HG03571 (cell line): ENCODE measurements around the gene ENPP1.
"Not testable (repeated sequence)": the region's sequence is repeated elsewhere in the genome, so short reads cannot be mapped to it uniquely, and the experiment has no call there.

Source experiments
- ATAC-seq: cut with Tn5 transposase; IDR thresholded peaks from one replicate; pipeline ENCODE4 v1.9.1; 2021; ENCODE audit not compliant: unreplicated experiment

Gene ENPP1

DNA sequence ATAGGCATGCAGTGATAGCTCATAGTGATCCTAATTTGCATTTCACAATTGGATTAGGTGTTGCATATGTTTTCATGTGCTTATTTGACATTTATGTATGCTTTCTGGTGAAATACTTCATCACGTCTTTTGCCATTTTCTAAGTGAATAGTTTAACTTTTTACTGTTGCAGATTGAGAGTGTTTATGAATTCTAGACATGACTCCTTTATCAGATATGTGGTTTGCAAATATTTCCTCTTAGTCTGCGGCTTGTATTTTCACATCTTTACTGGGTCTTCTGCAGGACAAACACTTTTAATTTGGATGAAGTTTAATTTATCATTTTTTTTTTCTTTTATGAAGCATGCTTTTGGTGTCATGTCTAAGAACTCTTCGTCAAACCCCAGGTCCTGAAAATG, 104.1 kb downstream of the ENPP1 start:
- no peak for ATAC-seq

DNA sequence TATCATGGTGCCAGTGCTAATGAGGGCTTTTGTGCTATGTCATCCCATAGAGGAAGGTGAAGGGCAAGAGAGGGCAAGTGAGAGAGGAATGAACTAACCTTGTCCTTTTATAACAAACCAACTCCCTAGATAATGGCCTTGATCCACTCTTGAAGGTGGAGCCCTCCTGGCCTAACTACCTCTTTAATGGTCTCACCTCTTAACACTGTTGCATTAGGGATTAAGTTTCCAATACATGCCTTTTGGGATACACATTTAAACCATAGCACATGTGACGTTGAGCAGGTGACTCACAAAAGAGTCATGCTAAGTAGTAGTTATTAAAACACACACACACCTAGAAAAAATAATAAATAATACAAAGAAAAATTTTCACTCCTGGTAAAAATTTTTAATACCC, 106.4 kb downstream of the ENPP1 start:
- no peak for ATAC-seq

DNA sequence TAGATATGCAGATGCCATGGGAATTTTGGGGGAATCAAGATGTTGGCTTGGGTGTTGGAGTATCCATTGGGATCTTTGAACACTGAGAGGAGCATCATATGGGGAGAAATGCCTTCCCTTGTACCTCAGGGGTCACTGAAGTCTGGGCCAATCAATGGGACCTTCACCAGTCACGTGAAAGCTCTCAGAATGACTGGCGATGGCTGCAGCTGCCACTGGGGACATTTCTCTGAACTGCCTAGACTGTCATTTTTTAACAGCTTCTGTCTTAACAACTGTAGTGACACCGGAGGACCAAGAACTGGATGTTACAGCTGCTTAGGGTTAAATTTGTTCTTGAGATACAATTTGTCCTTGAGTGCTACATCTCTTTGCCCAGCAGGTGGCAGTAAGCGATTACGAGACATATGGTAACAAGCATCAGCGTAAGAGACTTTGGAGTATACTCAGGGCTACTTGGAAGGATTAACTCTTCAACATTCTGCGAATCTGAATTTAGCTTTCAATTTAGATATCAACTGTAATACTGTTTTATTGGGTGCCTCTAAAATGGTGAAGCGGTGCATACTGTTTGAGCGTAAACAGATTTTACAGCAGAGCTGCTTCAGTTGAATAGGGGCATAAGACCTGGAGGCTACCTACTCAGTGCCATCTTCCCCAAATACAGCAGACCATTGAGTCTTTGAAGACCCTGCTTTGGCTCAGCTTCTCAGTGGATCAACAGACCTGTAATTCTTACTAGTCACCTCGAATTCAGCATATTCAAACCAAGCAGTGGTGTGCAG, 107.3 kb downstream of the ENPP1 start:
- peak; percentile 66 for ATAC-seq

DNA sequence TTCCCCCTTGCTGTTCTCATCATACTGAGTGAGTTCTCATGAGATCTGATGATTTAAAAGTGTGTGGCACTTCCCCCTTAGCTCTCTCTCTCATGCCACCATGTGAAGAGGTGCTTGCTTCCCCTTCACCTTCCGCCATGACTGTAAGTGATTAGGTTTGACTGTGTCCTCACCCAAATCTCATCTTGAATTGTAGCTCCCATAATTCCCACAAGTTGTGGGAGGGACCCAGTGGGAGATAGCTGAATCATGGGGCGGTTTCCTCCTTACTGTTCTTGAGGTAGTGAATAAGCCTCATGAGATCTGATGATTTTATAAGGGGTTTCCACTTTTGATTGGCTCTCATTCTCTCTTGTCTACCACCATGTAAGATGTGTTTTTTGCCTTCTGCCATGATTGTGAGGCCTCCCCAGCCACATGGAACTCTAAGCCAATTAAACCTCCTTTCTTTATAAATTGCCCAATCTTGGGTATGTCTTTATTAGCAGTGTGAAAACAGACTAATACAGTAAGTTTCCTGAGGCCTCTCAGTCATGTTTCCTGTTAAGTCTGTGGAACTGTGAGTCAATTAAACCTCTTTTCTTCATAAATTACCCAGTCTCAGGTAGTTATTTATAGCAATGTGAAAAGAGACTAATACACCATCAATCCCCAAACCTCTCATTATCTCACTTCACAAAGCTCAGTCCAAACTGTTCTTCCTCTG, 108.4 kb downstream of the ENPP1 start:
- not testable (repeated sequence) for ATAC-seq

DNA sequence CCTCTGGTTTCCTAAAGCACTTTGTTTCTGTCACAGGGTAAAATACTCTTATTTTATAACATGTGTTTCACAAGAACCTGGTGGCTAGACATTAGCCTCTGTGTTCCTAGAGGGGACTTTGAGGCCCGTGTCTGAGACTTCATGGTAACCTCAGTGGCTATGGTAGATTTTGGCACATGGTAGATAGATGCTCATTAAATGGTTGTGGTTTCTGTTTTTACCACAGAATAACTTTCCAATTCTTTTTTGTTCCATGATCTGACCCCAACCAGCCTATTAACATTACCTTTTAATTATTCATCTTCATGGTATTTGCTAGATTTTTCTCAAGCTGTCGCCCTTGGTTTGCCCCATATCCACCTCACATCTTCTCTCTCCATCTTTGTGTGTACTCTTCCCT, 109.0 kb downstream of the ENPP1 start:
- no peak for ATAC-seq

DNA sequence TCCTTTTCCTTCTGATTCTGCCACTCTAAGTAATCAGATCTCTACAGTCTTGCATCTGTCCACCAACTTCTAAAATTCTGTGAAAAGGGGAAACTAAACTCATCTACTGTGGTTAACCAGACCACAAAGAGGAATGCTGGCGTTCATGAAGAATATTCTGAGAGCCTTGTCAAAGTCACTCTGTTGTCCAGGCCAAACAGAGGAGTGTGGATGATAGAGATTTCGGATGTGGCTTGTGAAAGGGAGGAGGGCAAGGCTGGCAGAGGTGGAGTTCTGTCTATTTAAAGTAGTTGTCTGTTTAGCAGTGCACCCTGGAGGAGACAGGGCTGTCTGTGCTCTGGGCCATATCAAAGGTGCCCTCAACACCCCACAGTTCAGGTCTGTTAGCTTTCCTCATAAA, 109.5 kb downstream of the ENPP1 start:
- ATAC-seq, result no peak

DNA sequence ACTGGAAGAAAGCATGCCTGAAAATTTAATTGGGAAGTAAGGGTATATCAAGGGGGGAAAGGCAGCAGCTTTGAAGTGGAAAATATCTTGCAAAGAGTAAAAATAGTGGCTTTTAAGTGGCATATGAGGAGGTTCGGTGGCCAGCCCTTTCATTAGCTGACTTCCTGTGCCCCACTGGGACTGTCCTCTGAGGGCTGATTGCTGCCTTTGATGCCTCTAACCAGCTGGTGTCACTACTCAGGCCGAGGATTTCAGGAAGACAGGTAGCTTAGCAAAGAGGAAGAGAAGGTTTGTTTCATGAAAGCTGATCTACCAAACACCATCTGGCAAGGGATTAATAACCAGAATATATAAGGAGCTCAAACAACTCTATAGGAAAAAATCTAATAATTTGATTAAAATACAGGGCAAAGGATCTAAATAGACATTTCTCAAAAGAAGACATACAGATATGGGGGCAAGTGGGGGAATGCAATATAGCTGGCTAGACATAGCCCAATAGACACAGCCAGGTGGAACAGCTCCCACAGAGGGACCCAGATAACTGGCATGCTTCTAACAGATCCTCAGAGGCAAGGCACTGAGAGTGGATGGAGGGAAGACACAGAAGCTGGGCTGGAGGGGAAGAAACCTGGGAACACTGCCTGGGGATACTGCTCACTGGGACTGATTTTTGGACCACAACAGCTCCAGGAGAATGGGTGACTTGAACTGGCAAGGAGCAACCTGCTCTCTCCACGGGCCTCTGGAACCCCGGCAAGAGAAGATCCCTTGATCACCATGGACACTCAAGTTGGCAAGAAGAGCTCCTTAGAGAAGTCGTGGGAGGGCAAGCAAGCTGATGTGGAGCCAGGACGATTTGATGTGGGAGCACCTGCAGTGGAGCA, 110.2 kb downstream of the ENPP1 start:
- no peak for ATAC-seq

DNA sequence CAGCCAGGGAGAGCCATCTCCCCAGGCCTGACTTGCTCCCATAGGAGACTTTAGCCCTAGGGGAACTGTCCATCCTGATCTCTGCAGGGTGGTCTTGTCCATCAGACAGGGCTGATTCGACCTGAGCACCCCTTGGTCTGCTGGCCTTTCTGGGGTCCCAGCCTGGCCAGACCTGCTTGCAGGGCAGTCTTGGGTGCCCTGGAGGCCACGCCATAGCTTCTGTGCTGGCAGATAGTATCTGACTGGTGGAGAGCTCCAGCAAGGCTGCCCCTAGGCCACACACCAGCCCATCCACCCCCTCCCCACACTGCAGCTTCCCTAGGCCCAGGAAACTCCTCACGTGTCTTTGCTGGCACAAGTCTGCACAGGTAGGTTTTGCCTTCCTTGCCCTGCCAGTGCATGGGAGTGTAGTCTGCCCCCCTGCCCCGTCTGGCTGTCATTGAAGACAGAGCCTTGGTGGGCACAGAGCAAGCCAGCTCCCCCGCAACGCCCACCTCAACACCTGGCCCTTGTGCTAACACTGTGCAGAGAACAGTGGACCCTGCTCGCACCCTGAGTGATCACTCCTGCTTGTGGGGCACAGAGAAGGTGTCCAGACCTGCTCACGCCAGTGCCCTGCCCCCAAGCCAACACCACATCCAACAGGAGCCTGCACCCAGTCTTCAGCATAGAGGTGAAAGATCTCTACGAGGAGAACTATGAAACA, 111.0 kb downstream of the ENPP1 start:
- ATAC-seq, result no peak

DNA sequence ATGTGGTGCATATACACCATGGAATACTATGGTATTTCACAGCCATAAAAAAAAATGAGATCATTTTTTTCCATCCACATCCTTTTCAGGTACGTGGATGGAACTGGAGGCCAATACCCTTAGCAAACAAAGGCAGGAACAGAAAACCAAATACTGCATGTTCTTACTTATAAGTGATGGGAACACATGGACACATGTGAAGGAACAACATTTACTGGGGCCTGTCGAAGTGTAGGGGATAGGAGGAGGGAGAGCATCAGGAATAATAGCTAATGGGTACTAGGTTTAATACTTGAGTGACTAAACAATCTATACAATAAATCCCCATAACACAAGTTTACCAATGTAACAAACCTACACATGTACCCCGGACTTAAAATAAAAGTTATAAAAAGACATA, 112.8 kb downstream of the ENPP1 start:
- ATAC-seq, result no peak

DNA sequence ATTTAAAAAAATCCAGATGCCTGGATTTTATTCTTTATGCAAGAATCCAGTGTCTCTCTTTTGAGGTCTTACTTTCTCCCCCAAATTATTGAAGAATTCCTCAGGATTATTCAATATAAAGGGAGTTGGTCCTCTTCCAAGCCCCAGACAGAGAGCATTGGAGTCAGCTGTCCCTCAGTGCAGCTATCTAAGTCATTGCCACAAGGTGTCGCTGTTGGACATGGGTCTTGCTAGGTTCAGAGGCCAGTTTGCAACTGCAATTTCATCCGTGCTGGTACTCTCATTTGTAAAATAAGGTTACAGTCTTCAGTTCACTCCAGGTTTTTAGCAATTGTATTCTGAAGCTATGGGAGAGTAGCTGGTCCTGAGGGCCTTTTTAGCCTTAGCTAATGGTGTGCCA, 115.5 kb downstream of the ENPP1 start:
- no peak for ATAC-seq

DNA sequence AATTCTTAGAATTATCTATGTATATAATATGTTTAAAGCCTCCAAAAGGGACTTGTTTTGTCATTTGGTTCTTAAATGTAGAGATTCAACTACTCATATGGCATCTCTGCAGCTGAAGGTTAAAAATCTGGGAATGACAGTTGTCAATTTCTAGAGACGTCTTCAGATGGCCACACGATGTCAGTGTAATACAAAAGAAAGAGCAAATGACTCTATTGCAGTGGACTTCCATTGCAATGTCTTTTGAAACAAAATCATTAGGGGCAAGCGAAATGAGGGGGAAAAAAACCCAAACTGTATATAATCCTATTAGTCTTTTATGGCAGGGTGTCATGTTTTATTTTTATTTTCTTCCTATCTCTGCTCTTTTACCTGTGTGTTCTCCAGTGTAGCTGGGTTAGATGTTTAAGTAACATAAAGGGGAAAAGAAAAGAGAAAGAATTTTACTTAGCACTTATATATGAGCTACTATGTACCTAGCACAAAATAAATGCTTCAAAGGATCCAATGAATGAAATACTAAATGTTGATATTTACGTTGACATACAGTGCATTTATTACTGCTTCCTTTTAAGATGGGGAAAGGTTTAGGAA, 117.2 kb downstream of the ENPP1 start:
- no peak for ATAC-seq

DNA sequence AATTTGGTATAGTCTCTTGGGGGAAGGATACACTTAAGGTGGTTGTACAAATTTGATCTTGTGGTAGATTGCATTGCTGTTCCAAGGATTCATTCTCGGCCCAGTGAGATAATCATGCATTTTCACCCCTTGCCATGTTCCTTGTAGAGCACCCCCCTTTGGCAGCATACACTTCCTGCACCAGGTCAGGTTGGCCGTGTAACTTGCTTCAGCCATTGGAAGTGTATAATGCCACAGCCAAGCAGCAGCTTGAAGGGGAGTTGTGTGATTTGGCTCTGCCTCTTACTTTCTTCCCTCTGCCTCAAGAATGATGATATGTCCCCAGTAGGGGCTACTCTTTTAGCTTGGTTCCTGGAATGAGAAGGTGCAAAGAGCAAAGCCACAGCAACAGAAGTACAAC, 121.4 kb downstream of the ENPP1 start:
- no peak for ATAC-seq

DNA sequence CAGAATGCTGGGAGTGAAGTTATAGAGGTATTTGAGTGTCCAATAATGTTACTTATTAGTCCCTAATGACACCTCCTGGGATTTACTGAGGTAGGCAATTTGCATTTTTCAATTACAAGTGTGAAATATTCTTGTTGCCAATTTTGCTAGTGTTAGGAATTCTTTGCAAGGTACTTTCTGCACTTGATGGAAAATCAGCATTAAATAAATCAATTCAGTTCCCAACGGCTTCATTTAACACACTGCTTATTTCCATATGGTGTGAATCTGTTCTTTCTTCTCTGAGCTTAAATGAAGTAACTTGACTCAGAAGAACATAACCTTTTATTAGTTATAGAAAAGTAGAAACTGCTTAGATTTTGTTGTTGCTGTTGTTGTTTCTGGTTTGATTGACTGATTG, 122.2 kb downstream of the ENPP1 start:
- ATAC-seq, result no peak

DNA sequence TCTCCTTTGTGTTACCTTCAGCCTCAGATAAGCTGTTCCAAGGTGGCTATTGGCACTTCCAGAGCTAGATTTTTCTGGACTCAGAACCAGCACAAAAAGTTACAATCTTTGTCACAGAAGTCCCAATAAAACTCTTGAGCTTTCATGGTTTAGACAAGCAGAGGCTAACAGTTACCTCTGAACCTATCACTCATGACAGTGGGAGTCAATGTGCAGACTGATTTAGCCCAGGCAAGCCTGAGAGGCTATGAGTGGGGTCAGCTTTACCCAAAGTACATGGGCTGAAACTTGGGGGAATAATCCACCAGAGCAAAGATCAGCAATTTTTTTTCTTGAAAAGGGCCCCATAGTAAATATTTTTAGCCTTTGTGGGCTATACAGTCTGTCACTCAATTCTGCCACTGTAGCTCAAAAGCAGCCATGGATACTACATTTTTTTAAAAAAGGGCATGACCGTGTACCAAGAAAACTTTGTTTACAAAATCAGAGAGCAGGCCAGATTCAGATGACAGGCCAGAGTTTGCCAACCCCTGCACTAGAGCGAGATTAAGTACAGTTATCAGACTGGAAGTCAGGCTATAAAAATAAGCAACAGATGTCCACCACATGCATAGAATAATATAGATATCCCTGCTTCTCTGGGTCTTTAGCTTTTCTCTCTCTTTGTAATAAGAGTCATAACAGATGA, 123.4 kb downstream of the ENPP1 start:
- ATAC-seq, result no peak

DNA sequence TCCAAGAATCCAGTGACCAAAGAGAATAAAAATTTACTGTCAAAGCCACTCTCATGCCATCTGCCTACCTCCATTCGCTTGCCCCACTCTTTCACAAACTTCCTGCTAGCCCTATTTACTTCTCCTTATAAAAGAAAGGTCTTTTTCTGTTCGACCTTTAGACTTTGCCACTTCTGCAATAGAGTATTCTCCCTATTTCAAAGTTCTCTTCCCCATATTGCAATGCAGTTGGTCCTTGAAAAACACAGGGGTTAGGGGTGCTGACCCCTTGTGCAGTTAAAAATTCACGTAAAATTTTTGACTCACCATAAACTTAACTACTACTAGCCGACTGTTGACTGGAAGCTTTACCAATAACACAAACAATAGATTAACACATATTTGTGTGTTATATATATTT, 128.3 kb downstream of the ENPP1 start:
- ATAC-seq, result no peak

DNA sequence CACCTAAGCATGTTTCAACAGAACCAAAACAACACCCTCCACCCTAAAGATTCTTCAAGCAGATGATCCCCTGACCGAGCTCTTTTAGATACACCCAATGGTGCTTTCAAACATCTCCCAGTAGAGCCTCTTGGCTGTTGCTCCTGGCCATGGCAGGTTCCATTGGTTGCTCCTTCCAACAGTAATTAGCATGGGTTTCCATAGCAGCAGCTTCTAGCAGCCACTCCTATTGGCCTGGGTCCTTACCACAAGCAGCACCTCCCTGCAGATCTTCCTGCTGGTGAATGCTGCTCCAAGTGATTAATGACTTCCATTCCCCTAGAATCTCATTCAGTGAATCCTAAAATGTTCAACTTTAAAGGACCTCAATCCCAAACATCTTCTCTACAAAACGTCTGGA, 129.4 kb downstream of the ENPP1 start:
- no peak for ATAC-seq

DNA sequence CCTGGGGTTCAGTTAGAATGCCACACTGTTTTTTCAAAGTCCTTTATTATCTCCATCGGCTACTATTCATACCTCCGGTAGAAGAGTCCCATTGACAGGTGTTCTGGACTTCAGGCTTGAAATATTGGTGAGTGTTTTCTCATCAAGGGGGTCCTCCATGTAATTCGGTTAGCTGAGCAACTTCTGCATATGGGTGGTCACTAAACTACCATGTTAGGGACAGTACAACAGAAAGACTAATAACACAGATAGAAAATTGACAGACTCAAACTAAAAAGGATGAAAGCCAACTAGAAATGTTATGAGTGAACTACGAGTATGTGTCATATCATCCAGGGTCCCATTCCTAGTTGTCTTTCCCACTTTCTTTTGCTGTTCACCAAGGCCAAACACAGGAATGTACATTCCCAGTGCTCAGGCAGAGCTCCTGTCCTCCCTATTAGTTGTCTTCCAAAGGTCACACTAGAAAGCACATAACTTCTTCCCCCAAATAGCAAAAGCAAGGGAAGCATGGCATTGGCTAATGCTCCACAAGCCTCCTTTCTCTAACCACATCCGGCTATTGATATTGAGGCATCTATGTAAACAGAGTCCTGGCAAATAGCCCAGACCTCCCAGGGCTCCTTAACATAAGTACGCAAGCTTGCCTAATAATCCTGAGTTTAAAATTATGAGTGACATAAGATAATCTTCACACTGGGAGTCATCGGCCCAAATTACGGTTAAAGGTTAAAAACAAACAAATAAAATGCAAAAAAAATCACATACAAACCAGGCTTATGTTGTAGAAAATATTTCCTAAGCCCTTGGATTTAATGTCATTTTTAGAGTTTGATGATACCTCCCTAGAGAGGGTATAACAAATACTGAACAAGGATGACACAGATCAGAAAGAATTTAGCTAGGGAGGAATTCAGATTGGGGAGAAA, 130.1 kb downstream of the ENPP1 start:
- ATAC-seq, result no peak
